Smooth muscle cell of the brain vasculature (primary cell): ENCODE results near the gene FAM228B.

Experiments used
- DNase-seq: peaks from one replicate; pipeline ENCODE4 v3.0.0-alpha.2; 2012; ENCODE audit warnings: low read depth, low spot score

FAM228B gene

DNA sequence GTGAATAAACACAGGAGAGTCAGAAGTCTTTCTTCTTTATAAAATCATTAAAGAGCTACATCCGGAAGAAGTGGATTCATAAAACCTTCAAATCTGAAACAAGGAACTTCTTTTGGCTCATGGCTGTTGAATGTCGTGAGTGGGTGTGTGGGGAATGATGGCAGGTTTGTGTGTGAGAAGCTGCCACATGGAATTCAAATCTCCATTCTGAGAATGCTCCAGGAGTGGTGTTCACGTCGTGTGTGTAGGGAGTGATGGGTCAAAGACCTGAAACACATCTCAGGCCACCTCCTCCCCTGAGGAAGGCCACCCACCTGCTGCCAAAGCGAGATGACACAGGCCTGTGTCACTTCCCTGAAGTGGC, 80.5 kb downstream of the FAM228B start:
- DNase-seq, result no peak

DNA sequence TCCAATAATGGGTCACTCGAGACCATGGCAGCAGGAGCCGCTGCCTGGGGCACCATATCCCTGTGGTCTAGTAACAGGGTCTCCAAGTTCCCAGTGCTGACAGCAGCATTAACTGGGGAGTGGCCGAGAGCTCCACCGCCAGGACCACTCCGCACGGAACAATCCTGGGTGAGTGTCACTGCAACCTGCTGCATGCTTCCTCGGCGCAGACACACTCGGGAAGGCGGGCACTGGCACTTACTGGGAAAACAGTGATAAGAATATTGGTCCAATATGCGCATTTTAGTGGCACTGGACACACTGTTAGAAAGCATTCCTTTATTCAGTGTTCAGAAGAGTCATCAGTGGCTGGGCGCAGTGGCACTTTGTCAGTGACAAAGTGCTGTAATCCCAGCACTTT, 81.2 kb downstream of the FAM228B start:
- no peak for DNase-seq

DNA sequence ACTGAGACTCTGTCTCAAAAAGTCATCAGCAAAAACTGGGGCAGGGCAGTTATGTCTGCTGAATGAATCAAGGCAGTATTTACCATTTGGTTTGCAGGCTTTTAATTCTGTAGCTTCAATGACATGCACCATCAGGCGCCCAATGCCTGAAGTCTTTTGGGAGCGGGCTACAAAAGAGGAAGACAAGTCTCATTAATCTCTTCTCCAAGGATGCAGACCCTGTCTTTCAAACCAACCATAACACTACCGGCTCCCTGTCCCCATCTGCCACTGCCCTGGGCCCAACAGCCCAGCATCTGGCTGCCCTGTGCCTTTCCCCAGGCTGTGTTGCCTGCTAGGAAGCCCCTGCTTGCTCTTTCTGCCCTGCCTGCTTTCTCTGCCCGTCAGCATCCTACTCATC, 81.9 kb downstream of the FAM228B start:
- DNase-seq, result no peak

DNA sequence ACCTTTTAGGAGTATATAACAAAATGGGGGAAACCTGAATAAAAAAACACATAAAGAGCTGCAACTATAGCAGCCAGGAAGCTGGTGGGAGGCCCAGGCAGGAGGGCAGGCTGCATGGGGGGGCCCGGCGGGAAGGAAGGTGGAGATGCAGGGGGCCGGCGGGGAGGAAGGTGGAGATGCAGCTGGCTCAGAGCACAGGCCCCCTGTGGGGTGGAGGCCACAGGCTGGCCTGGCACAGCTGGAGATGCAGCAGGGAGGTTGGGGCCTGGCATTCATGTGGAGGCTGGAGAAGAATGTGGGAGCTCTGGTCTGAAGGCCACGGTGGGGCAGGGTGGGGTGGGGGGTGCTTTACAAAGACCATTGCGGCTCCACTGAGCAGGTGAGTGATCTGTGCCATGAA, 83.0 kb downstream of the FAM228B start:
- DNase-seq, result no peak

DNA sequence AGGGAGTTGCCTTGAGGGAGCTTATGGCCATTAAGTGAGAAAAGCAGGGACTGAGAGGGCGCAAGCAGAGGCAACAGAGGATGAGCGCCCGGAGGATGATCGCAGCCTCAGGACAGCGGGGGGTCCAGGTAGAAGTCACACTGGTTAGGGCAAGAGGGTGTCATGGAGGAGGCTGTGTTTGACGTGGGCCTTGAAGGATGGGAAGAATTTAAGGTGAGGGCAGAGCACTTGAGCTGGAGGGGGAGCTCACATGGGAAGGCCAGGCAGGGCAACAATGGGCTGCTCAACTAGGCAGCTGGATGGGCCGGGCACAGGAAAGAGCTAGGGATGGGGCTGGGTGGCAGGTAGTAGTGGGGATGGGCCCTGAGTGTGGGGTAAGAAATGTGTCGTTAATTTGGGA, 83.4 kb downstream of the FAM228B start:
- no peak for DNase-seq

DNA sequence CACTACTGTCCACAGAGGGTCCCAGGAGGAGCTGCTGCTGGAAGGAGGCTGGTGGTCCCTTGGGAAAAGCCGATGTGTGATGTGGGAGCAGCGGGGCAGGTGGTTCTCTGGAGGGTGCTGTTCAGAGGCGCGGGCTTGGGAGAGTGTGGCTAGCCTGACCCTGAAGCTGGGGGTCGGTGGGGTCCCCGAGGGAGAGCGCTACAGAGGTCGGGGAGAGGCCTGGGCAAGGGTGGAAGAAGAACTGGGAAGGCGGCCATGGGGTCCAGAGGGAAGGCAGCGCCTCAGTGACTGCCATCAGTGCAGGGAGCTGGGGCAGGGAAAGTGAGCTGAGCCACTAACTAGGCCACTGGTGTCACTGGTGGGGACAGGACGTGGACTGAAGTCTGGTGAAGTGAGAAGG, 84.1 kb downstream of the FAM228B start:
- no peak for DNase-seq

DNA sequence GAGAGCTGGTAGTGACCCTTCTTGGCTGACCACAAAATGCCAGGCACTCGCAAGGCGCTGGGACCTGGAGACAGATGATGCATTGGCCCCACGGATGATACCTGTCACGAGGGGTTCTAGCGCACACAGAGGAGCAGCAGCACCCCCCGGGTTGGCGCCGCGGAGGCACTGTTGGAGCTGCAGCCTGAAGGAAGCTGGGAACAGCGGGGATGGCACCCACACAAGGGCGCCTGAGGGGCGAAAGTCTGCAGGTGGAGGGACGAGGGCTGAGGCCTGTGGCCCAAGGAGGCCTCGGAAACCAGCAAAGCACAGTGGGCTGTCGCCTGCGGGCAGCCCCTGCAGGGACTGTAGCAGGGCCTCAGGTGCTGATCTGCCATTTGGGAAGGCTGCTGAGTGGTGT, 85.2 kb downstream of the FAM228B start:
- DNase-seq, result no peak

DNA sequence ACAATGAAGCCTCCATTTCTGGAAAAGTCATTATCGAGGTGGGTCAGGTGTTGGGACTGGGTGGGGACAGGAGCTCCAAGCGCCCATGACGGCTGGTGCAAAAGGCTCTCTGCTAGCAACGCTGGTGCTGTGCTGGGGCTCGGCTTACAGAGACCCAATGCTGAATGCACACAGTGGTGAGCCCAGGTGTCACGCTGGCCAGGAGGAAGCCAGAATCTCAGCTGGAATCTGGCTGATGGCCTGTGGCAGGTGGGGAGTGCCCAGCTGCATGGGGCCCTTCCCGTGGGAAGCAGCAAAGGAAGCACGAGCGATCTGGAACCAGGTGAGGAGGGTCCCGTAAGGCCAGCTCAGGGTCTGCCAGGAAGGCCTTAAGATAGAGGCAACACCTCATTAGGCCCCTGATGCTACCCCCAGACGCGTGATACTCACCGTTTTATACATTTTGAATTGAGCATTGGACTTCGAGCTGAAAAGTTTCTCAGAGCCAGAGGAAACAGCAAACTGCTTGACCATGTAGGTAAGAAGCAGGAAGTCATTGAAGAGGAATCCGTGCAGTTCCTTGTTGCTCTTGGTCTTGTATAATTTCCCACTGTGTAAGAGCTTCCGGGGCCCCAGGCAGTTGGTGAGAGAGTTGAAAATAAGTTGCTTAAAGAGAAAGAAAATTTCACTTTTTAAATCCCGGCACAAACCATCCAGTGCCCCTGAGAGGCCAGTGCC, 86.3 kb downstream of the FAM228B start:
- DNase-seq, result no peak

DNA sequence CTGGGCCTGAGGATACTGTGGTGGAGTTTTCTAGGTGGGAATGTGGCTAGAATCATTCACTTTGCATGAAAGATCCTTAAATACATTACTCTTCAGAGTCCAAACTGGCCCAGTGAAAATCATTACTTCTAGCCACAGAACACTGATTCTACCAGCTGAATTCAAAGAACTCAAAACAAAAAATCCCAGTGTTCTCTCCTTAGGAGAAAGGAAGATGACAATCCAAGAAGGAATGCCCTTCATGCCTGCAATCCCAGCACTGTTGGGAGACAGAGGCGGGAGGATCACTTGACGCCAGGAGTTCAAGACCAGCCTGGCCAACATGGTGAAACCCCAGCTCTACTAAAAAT, 86.8 kb downstream of the FAM228B start:
- DNase-seq, result no peak

DNA sequence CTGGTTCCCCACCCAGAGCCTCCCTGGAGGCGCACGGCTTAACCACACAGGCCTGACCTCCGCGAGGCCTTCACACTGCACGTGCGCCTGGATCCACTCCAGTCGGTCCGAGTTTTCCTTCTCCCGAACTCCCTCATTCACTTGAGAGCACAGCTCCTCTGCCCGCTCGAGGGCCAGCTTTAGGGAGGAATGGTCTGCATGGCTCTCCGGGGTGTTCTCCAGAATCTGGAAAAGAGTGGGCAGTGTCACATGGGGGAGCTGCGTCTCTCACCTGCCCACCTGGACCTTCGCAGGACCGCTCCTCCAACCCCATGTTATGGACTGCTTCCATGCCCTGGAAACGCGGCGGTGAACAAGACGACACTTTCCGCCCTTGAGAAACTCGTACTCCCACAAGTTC, 87.5 kb downstream of the FAM228B start:
- no peak for DNase-seq

DNA sequence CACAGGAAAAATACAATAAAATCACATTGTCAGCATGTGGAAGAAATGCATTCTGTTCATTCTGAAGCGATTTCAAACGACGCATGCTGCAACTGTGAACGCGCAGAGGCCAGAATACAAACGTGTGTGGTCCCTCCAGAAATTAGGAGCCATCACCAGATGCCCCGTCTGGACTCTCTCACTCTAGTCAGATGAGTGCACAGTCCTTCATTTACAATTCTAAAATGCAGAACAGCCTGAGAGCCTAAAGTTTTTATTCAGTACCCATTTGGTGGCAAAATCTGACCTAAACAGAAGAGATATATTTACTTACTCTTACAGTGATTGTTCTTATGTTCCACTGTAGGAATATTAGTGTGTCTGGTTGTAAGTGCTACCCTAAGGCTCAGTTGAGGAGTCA, 88.1 kb downstream of the FAM228B start:
- no peak for DNase-seq

DNA sequence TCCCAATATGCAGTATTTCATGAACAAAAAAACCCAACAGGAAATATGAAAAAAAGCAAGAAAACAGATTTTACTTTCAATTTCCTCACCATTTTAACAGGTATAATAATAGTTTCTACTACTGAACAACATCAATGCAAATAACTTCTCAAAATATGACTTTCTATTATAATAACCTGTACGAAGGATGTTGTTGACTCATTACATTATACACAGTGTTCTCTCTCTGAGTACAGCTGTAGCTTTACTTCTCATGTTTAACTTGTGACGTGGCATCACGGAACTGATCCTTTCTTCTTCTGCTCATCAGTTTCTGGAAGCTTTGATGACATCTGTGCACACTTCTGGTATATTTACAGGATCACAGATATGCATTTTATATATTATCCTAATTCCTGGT, 91.6 kb downstream of the FAM228B start:
- no peak for DNase-seq
